Left lung (tissue), 10 donors: Measurements from ENCODE around the gene TAF11L7. TPM values are rescaled to one million over a fixed set of nuclear protein-coding genes. Genes with fewer than 3 reads are reported as not detected.
"Not testable (repeated sequence)": the region's sequence is repeated elsewhere in the genome, so short reads cannot be mapped to it uniquely, and the experiment has no call there.

Experiments used
- ATAC-seq: fragments of 200-7000 bp; cut with Tn5 transposase; one replicate; pipeline ENCODE4 v1.9.1; 2020; ENCODE audit warnings: moderate library complexity
- DNase-seq, 4 donors: peaks; one replicate each; pipeline ENCODE4 v3.0.0-alpha.2; 2013 to 2020
- H3K27ac ChIP-seq, 2 donors: fragments of 200-600 bp; sonication (generic) in 1 of 2; one replicate each; pipeline versions ENCODE4 v1.5.0 to v1.8.0; 2020 to 2021
- H3K27me3 ChIP-seq, 2 donors: fragments of 200-600 bp; sonication (generic) in 1 of 2; one replicate each; pipeline versions ENCODE4 v1.5.0 to v1.8.0; 2020 to 2021
- H3K36me3 ChIP-seq, 2 donors: fragments of 200-600 bp; sonication (generic) in 1 of 2; one replicate each; pipeline versions ENCODE4 v1.5.0 to v1.8.0; 2020 to 2021
- H3K4me1 ChIP-seq, 2 donors: fragments of 200-600 bp; one replicate each; pipeline ENCODE4 v1.8.0; 2021
- H3K4me3 ChIP-seq, 2 donors: fragments of 200-600 bp; sonication (generic) in 1 of 2; one replicate each; pipeline versions ENCODE4 v1.5.0 to v1.8.0; 2020 to 2021; ENCODE audit warnings: mild to moderate bottlenecking in 1 of 2
- H3K9me3 ChIP-seq, 2 donors: fragments of 200-600 bp; sonication (generic) in 1 of 2; one replicate each; pipeline versions ENCODE4 v1.5.0 to v1.8.0; 2020 to 2021
- CTCF ChIP-seq, 2 donors: fragments of 200-600 bp; sonication (generic) in 1 of 2; IDR thresholded peaks; one replicate each; pipeline versions ENCODE4 v1.5.0 to v1.8.0; 2021; ENCODE audit warnings: antibody characterized with exemption in 2 of 2
- intact Hi-C, 2 donors: fragments of 100-400 bp; cut with DNase I; formaldehyde crosslinking; loops; one replicate each; pipeline versions ENCODE4 v1.11.2 to v1.14.2; 2022
- polyA plus RNA-seq, 6 donors: library from polyadenylated mRNA; unstranded; fragments of 120-200 nt; gene quantifications; one replicate each; pipeline ENCODE4 v1.2.1, GENCODE V29; 2013; ENCODE audit not compliant: insufficient read length in 6 of 6
- total RNA-seq, 2 donors: library from RNA; stranded (reverse); fragmentation: NEBNext Ultra II Directional; extraction: Animal tissue kit (Norgen Biotek cat#: 25700); gene quantifications; one replicate each; pipeline ENCODE4 v1.2.1, GENCODE V29; 2021
- donor health status: DM: no; HTN: yes; CAD: no.
- donor health status: DM: no; HTN: no; CAD: no.

The TAF11L7 gene
- total and polyA plus RNA-seq, 8 donors: not detected

- Histone ChIP-seq H3K27ac (no peak overlapping the region), H3K4me3 (no peak overlapping the region), H3K27me3 (no peaks in the 10 kb centered on the region), H3K9me3 (no peaks in the 10 kb centered on the region), H3K36me3 (no peaks in the 10 kb centered on the region), H3K4me1 (no peaks in the 10 kb centered on the region)
- intact Hi-C loops: no loop called here
- DNase-seq: peak in 1 of 4 donors; percentile 51
- ATAC-seq: no peak
- TF ChIP-seq CTCF (IDR thresholded peaks at IDR 0.05): no peak
Observed at GRCh38 chr5:17614872-17615605, 29.5 kb upstream of the TAF11L7 start.

GRCh38 chr5:17610092-17610491, 24.5 kb upstream of the TAF11L7 start, which contains the start of gene TAF11L12:
TAF11L12 (plus strand) TSS chr5:17610392.
- H3K4me3 ChIP-seq, H3K27me3 ChIP-seq, H3K4me1 ChIP-seq, DNase-seq, H3K9me3 ChIP-seq, ATAC-seq, intact Hi-C loops, H3K27ac ChIP-seq, H3K36me3 ChIP-seq: not testable (repeated sequence)

DNA sequence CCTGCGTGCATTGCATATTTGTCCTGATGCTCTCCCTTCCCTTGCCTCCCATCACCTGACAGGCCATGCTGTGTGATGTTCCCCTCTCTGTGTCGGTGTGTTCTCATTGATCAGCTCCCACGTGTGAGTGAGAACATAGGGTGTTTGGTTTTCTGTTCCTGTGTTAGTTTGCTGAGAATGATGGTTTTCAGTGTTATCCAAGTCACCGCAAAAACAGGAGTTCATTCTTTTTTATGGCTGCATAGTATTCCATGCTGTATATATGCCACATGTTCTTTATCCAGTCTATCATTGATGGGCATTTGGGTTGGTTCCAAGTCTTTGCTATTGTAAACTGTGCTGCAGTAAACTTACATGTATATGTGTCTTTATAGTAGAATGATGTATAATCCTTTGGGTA, 21.9 kb upstream of the TAF11L7 start:
- H3K27ac ChIP-seq, H3K36me3 ChIP-seq, DNase-seq, H3K4me1 ChIP-seq, H3K27me3 ChIP-seq, H3K9me3 ChIP-seq, H3K4me3 ChIP-seq, ATAC-seq, intact Hi-C loops: not testable (repeated sequence)

- ATAC-seq: no peak
- Histone ChIP-seq H3K36me3 (no peaks in the 10 kb centered on the region), H3K27me3 (no peaks in the 10 kb centered on the region), H3K4me1 (no peaks in the 10 kb centered on the region), H3K4me3 (no peak overlapping the region), H3K27ac (no peak overlapping the region), H3K9me3 (no peaks in the 10 kb centered on the region)
- intact Hi-C loops: no loop called here
- DNase-seq: no peak
- TF ChIP-seq CTCF (IDR thresholded peaks at IDR 0.05): no peak
Observed at GRCh38 chr5:17604951-17605350, 19.4 kb upstream of the TAF11L7 start.

DNA sequence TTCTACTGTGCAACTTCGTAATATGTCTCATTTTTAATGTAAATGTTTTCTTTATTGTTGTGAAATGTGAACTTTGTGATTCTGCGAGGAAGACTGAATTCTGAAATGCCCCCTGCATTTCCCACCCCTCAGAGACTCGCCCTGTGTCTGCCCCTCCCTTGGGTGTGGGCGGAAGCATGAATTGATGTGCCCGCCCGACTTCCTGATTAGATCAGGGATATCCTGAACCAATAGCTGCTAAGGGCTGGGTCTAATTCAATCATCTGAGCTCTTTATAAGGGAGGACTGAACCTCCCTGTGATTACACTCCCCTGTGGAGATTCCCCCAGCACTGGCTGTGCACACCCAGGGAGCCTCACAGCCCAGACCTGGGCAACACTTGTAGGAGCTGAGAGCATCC, 18.3 kb upstream of the TAF11L7 start, which contains the start of gene TAF11L11:
Gene TAF11L11, plus strand, starts transcription at position 304 of the 400 bp plus-strand sequence.
- intact Hi-C loops, H3K9me3 ChIP-seq, H3K27me3 ChIP-seq, H3K4me1 ChIP-seq, ATAC-seq, H3K4me3 ChIP-seq, H3K36me3 ChIP-seq, DNase-seq, H3K27ac ChIP-seq: not testable (repeated sequence)

DNA sequence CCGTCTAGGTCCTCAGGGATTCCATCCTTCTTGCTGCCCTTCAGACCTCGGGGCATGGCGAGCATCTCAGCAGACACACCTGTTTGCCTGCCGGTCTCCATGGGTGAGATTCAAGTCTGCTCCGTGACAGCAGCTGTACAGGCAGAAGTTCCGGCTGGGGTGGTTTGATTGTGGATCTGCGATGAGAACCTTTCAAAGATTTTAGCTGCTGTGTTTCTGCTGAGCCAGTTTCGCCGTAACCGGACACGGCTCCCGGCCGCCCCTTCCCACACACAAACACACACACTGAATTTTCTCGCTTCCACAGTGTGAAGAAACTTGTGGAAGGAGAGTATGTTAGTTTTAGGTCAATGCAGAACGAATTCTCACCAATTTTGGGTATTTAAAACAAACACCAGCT, 12.2 kb upstream of the TAF11L7 start, which contains the start of gene TAF11L10:
Gene TAF11L10, minus strand, starts transcription at position 101 of the 400 bp plus-strand sequence.
- H3K27ac ChIP-seq, H3K4me1 ChIP-seq, ATAC-seq, H3K9me3 ChIP-seq, H3K36me3 ChIP-seq, intact Hi-C loops, H3K4me3 ChIP-seq, DNase-seq, H3K27me3 ChIP-seq: not testable (repeated sequence)

DNA sequence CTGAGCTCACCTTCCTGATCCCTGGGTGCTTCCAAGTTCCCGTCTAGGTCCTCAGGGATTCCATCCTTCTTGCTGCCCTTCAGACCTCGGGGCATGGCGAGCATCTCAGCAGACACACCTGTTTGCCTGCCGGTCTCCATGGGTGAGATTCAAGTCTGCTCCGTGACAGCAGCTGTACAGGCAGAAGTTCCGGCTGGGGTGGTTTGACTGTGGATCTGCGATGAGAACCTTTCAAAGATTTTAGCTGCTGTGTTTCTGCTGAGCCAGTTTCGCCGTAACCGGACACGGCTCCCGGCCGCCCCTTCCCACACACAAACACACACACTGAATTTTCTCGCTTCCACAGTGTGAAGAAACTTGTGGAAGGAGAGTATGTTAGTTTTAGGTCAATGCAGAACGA, 8.7 kb upstream of the TAF11L7 start, which contains the start of gene TAF11L9:
Gene TAF11L9, minus strand, starts transcription at position 140 of the 400 bp plus-strand sequence.
- intact Hi-C loops, H3K27ac ChIP-seq, H3K4me3 ChIP-seq, ATAC-seq, H3K9me3 ChIP-seq, H3K27me3 ChIP-seq, H3K4me1 ChIP-seq, H3K36me3 ChIP-seq: not testable (repeated sequence)
- DNase-seq: peak in 1 of 4 donors; percentile 47

GRCh38 chr5:17590860-17591259, 5.3 kb upstream of the TAF11L7 start, which contains the start of gene TAF11L8:
TAF11L8 (minus strand) TSS chr5:17590960.
- H3K36me3 ChIP-seq, H3K4me1 ChIP-seq, H3K9me3 ChIP-seq, H3K27ac ChIP-seq, H3K4me3 ChIP-seq, DNase-seq, H3K27me3 ChIP-seq, intact Hi-C loops, ATAC-seq: not testable (repeated sequence)

Other genes starting within 250 kb of the TAF11L7 start
- gene TAF11L2, start 87.5 kb downstream of the TAF11L7 start, total RNA-seq: not detected
- not detected for gene TAF11L2, start 87.5 kb downstream of the TAF11L7 start, polyA plus RNA-seq
- not detected for gene TAF11L3, start 67.4 kb downstream of the TAF11L7 start, total RNA-seq
- gene TAF11L3, start 67.4 kb downstream of the TAF11L7 start, polyA plus RNA-seq: not detected
- gene TAF11L4, start 64.0 kb downstream of the TAF11L7 start, total RNA-seq: not detected
- not detected for gene TAF11L4, start 64.0 kb downstream of the TAF11L7 start, polyA plus RNA-seq
- not detected for gene TAF11L5, start 60.5 kb downstream of the TAF11L7 start, total RNA-seq
- not detected for gene TAF11L5, start 60.5 kb downstream of the TAF11L7 start, polyA plus RNA-seq
- gene TAF11L6, start 57.1 kb downstream of the TAF11L7 start, total RNA-seq: not detected
- gene TAF11L6, start 57.1 kb downstream of the TAF11L7 start, polyA plus RNA-seq: not detected
- gene TAF11L8, start 5.2 kb upstream of the TAF11L7 start, total RNA-seq: not detected
- gene TAF11L8, start 5.2 kb upstream of the TAF11L7 start, polyA plus RNA-seq: not detected
- gene TAF11L9, start 8.6 kb upstream of the TAF11L7 start, total RNA-seq: not detected
- not detected for gene TAF11L9, start 8.6 kb upstream of the TAF11L7 start, polyA plus RNA-seq
- not detected for gene TAF11L10, start 12.1 kb upstream of the TAF11L7 start, total RNA-seq
- gene TAF11L10, start 12.1 kb upstream of the TAF11L7 start, polyA plus RNA-seq: not detected
- not detected for gene TAF11L11, start 18.4 kb upstream of the TAF11L7 start, total RNA-seq
- gene TAF11L11, start 18.4 kb upstream of the TAF11L7 start, polyA plus RNA-seq: not detected
- gene TAF11L12, start 24.6 kb upstream of the TAF11L7 start, total RNA-seq: not detected
- gene TAF11L12, start 24.6 kb upstream of the TAF11L7 start, polyA plus RNA-seq: not detected
- gene TAF11L13, start 46.3 kb upstream of the TAF11L7 start, total RNA-seq: not detected
- gene TAF11L13, start 46.3 kb upstream of the TAF11L7 start, polyA plus RNA-seq: not detected
- not detected for gene TAF11L14, start 48.7 kb upstream of the TAF11L7 start, total RNA-seq
- gene TAF11L14, start 48.7 kb upstream of the TAF11L7 start, polyA plus RNA-seq: not detected